ENCODE results near the gene LAMTOR2. TPM values are rescaled to one million over a fixed set of nuclear protein-coding genes. Genes with fewer than 3 reads are reported as not detected.

The LAMTOR2 gene
- total and polyA plus RNA-seq, 10 of the 15 experiments (the other 5 are each of a cell fraction or from before 2014, with no cell fraction given): 71.9 to 264 (median 97.0) TPM

- WGBS (ENCODE audit: insufficient coverage, insufficient replicate concordance, low lambda C conversion rate, missing lambda C conversion rate): 0% methylated on average over 1 of the region's 1 CpG
These were observed 18.6 kb downstream of the LAMTOR2 start for GRCh38 chr1:156073110-156073687.

More at GRCh38 chr1:156073110-156073687, 18.6 kb downstream of the LAMTOR2 start:
- no peak for TF ChIP-seq ZNF207 (IDR thresholded peaks at IDR 0.05; ENCODE audit: borderline replicate concordance)
- no peak for TF ChIP-seq EP300 (IDR thresholded peaks at IDR 0.05; ENCODE audit: borderline replicate concordance in 1 of 2, control insufficient read depth in 1 of 2, low read depth in 2 of 2, low read length in 2 of 2)
- TF ChIP-seq RFX5 (IDR thresholded peaks at IDR 0.05; ENCODE audit: low read depth, low read length): no peak
- no peak for TF ChIP-seq ATF2 (IDR thresholded peaks at IDR 0.05; ENCODE audit: low read length)
- TF ChIP-seq NRF1 (conservative IDR thresholded peaks at IDR 0.05; ENCODE audit: low read depth, low read length): no peak
- TF ChIP-seq BCL11A (IDR thresholded peaks at IDR 0.05; ENCODE audit: low read depth, low read length): no peak
- no peak for TF ChIP-seq ZSCAN29 (IDR thresholded peaks at IDR 0.05)
- no peak for TF ChIP-seq SUZ12 (IDR thresholded peaks at IDR 0.05; ENCODE audit: unreplicated experiment)
- no peak for TF ChIP-seq ZNF592 (IDR thresholded peaks at IDR 0.05)
- no peak for TF ChIP-seq MYC (IDR thresholded peaks at IDR 0.05; ENCODE audit: insufficient read depth, insufficient read length, insufficient replicate concordance, low read length, severe bottlenecking)
- TF ChIP-seq ZNF217 (IDR thresholded peaks at IDR 0.05): no peak
- TF ChIP-seq CREM (IDR thresholded peaks at IDR 0.05; ENCODE audit: low read depth): no peak
- Histone ChIP-seq H3K4me3 (no peak overlapping the region), H3K27ac (ENCODE audit: control insufficient read depth, insufficient read depth) (no peak overlapping the region), H3K36me3 (ENCODE audit: control insufficient read depth in 2 of 2, insufficient read depth in 2 of 2, low read length in 1 of 2) (no peaks in the 10 kb centered on the region), H3K9me3 (replicated peaks; ENCODE audit: control insufficient read depth, insufficient read depth, low read length) (no peaks in the 10 kb centered on the region; the same call in 2 of the 3 replicates), H3K9ac (ENCODE audit: control insufficient read depth, insufficient read depth, low read length) (no peak overlapping the region), H3K4me2 (ENCODE audit: control insufficient read depth, insufficient read depth) (no peak overlapping the region), H3K27me3 (replicated peaks in 1 of 2; ENCODE audit: control insufficient read depth in 2 of 2, insufficient read depth in 2 of 2, low read length in 1 of 2) (no peaks in the 10 kb centered on the region), H4K20me1 (ENCODE audit: control insufficient read depth, insufficient read depth) (no peaks in the 10 kb centered on the region), H2AFZ (ENCODE audit: control insufficient read depth, low read depth, low read length) (no peak overlapping the region), H3K79me2 (ENCODE audit: control insufficient read depth, insufficient read depth, low read length) (peaks cover 2% of the 10 kb centered on the region; the same call in 1 of the 2 replicates), H3K4me1 (ENCODE audit: control insufficient read depth, insufficient read depth, low read length) (peaks cover 10% of the 10 kb centered on the region)
- ChIA-PET SMC1A (ENCODE audit: uncharacterized antibody, unreplicated experiment) (interaction anchor here (0.6 to 1.5 kb wide), 2 partner anchors 10 to 32 kb away, joined by 3 read pairs; partner anchors contain the start of gene MEX3A), POLR2A (interaction anchor here (0.5 kb wide), 1 partner anchor 13 kb away, joined by 3 read pairs; no protein-coding TSS in a partner anchor), RAD21 (ENCODE audit: unreplicated experiment) (interaction anchor here (1.0 kb wide), 1 partner anchor 56 kb away, joined by 3 read pairs; no protein-coding TSS in a partner anchor), CTCF (interaction anchor here (0.5 to 2.4 kb wide), 5 partner anchors 10 to 135 kb away, joined by 3 to 6 read pairs (median 3); no protein-coding TSS in a partner anchor)
- DNase-seq (ENCODE audit: low read depth, low spot score) (no peak), FAIRE-seq (no peak), ATAC-seq (no peak)
- no TSS peak for BruUV-seq (replicated peaks)
- intact Hi-C loops (cut with micrococcal nuclease; ENCODE audit: unreplicated experiment): no loop called here
- in situ Hi-C loops (cut with MboI): no loop called here

Measured in GM12878 (cell line).